ENCODE data around the gene EVA1B. TPM values are rescaled to one million over a fixed set of nuclear protein-coding genes. Genes with fewer than 3 reads are reported as not detected.

EVA1B gene
- total RNA-seq, 2 experiments from 2014 or later = 16.4 to 23.9 TPM

- H3K4me1 Mint-ChIP-seq = peaks cover 14% of the 10 kb centered on the region
- no peaks in the 10 kb centered on the region for H3K27me3 Mint-ChIP-seq
- no peaks in the 10 kb centered on the region for H3K9me3 Mint-ChIP-seq (ENCODE audit: low read depth)
- no peak overlapping the region for H3K4me3 Mint-ChIP-seq
- CTCF ChIA-PET = interaction anchor here (0.8 to 4.0 kb wide), 3 partner anchors 12 to 130 kb away, joined by 3 to 15 read pairs (median 12); partner anchors contain the start of gene TRAPPC3
- DNase-seq (no peak), ATAC-seq (no peak)
- H3K36me3 Mint-ChIP-seq = peaks cover 14% of the 10 kb centered on the region
- H3K27ac Mint-ChIP-seq = no peak overlapping the region
Measured at GRCh38 chr1:36279110-36279788, 44.2 kb downstream of the EVA1B start.

GRCh38 chr1:36276688-36277087 lies 46.8 kb downstream of the EVA1B start:
- Mint-ChIP-seq H3K4me1 (peaks cover 14% of the 10 kb centered on the region), H3K4me3 (no peak overlapping the region), H3K9me3 (ENCODE audit: low read depth) (no peaks in the 10 kb centered on the region), H3K36me3 (peaks cover 16% of the 10 kb centered on the region), H3K27ac (no peak overlapping the region), H3K27me3 (no peaks in the 10 kb centered on the region)
- CTCF ChIA-PET = interaction anchor here (1.3 kb wide), 1 partner anchor 9 kb away, joined by 5 read pairs; no protein-coding TSS in a partner anchor
- no peak for DNase-seq
- ATAC-seq = no peak

- peaks cover 22% of the 10 kb centered on the region for H3K36me3 Mint-ChIP-seq
- ATAC-seq = no peak
- DNase-seq = no peak
- no peak overlapping the region for H3K4me3 Mint-ChIP-seq
- peaks cover 2% of the 10 kb centered on the region for H3K4me1 Mint-ChIP-seq
- H3K27ac Mint-ChIP-seq = no peak overlapping the region
- no peaks in the 10 kb centered on the region for H3K9me3 Mint-ChIP-seq (ENCODE audit: low read depth)
- no peaks in the 10 kb centered on the region for H3K27me3 Mint-ChIP-seq
- CTCF ChIA-PET = interaction anchor here (0.7 to 1.4 kb wide), 3 partner anchors 86 to 696 kb away, joined by 3 to 6 read pairs (median 3); no protein-coding TSS in a partner anchor
Measured at GRCh38 chr1:36274201-36274600, 49.2 kb downstream of the EVA1B start.

GRCh38 chr1:36273024-36273423 lies 50.4 kb downstream of the EVA1B start:
- CTCF ChIA-PET = interaction anchor here (1.4 kb wide), 1 partner anchor 85 kb away, joined by 6 read pairs; no protein-coding TSS in a partner anchor

More at GRCh38 chr1:36273024-36273423, 50.4 kb downstream of the EVA1B start:
- no peak for DNase-seq
- Mint-ChIP-seq H3K36me3 (peaks cover 25% of the 10 kb centered on the region), H3K27me3 (no peaks in the 10 kb centered on the region), H3K27ac (no peak overlapping the region), H3K4me1 (peaks cover 2% of the 10 kb centered on the region), H3K9me3 (ENCODE audit: low read depth) (no peaks in the 10 kb centered on the region), H3K4me3 (no peak overlapping the region)
- ATAC-seq = no peak

Other genes starting within 250 kb of the EVA1B start
- not detected for gene TEKT2, start 239.6 kb downstream of the EVA1B start, total RNA-seq
- gene ADPRS, start 234.8 kb downstream of the EVA1B start, total RNA-seq = 10 to 100 TPM; 35.4 to 36.9 TPM
- gene COL8A2, start 198.4 kb downstream of the EVA1B start, total RNA-seq = not detected
- 10 to 100 TPM; 56.5 to 68.3 TPM for gene TRAPPC3, start 174.2 kb downstream of the EVA1B start, total RNA-seq
- 100 to 1,000 TPM; 238 to 252 TPM for gene MAP7D1, start 167.5 kb downstream of the EVA1B start, total RNA-seq
- gene THRAP3, start 99.2 kb downstream of the EVA1B start, total RNA-seq = 100 to 1,000 TPM; 129 to 166 TPM
- gene SH3D21, start 17.3 kb downstream of the EVA1B start, total RNA-seq = 10 to 100 TPM in 1 of 2 experiments, 1 to 10 TPM in 1; 5.5 to 11.0 TPM
- gene STK40, start 62.3 kb upstream of the EVA1B start, total RNA-seq = 10 to 100 TPM; 67.0 to 73.2 TPM
- 10 to 100 TPM; 48.9 to 63.8 TPM for gene LSM10, start 74.3 kb upstream of the EVA1B start, total RNA-seq
- gene OSCP1, start 126.8 kb upstream of the EVA1B start, total RNA-seq = 1 to 10 TPM in 1 of 2 experiments, under 1 TPM in 1; 0.85 to 1.3 TPM
- 100 to 1,000 TPM; 112 to 115 TPM for gene MRPS15, start 140.7 kb upstream of the EVA1B start, total RNA-seq
- gene CSF3R, start 159.3 kb upstream of the EVA1B start, total RNA-seq = not detected